Measurements from ENCODE around the gene CENPT.
"Not testable (repeated sequence)": the region's sequence is repeated elsewhere in the genome, so short reads cannot be mapped to it uniquely, and the experiment has no call there.

CENPT gene

GRCh38 chr16:67873435-67874370 lies 26.2 kb upstream of the CENPT start:
- no peak for DNase-seq (ENCODE audit: low read depth)

GRCh38 chr16:67872631-67873434 lies 25.3 kb upstream of the CENPT start, which contains the start of gene EDC4:
Gene EDC4 (plus strand): TSS chr16:67873052. CDS start chr16:67873262, 210 bp downstream.
- peak; percentile 82 for DNase-seq (ENCODE audit: low read depth)

- DNase-seq (ENCODE audit: low read depth): no peak
Measured at GRCh38 chr16:67872131-67872630, 24.7 kb upstream of the CENPT start.

- DNase-seq (ENCODE audit: low read depth): no peak
Measured at GRCh38 chr16:67871256-67871655, 23.8 kb upstream of the CENPT start.

GRCh38 chr16:67869653-67870052 lies 22.2 kb upstream of the CENPT start:
- no peak for DNase-seq (ENCODE audit: low read depth)

- DNase-seq (ENCODE audit: low read depth): no peak
Measured at GRCh38 chr16:67868290-67868689, 20.8 kb upstream of the CENPT start.

- no peak for DNase-seq (ENCODE audit: low read depth)
Measured at GRCh38 chr16:67865318-67865717, 17.8 kb upstream of the CENPT start.

- no peak for DNase-seq (ENCODE audit: low read depth)
Measured at GRCh38 chr16:67864594-67864993, 17.1 kb upstream of the CENPT start.

- DNase-seq (ENCODE audit: low read depth): not testable (repeated sequence)
Measured at GRCh38 chr16:67864044-67864443, 16.6 kb upstream of the CENPT start.

- no peak for DNase-seq (ENCODE audit: low read depth)
Measured at GRCh38 chr16:67862623-67863583, 15.4 kb upstream of the CENPT start.

- DNase-seq (ENCODE audit: low read depth): no peak
Measured at GRCh38 chr16:67861877-67862276, 14.4 kb upstream of the CENPT start.

GRCh38 chr16:67860589-67861398 lies 13.3 kb upstream of the CENPT start:
- DNase-seq (ENCODE audit: low read depth): no peak

GRCh38 chr16:67858500-67858899 lies 11.0 kb upstream of the CENPT start:
- DNase-seq (ENCODE audit: low read depth): no peak

GRCh38 chr16:67857547-67858233 lies 10.2 kb upstream of the CENPT start:
- no peak for DNase-seq (ENCODE audit: low read depth)

GRCh38 chr16:67856927-67857546 lies 9.5 kb upstream of the CENPT start:
- DNase-seq (ENCODE audit: low read depth): no peak

- no peak for DNase-seq (ENCODE audit: low read depth)
Measured at GRCh38 chr16:67855789-67856188, 8.3 kb upstream of the CENPT start.

GRCh38 chr16:67853670-67854069 lies 6.2 kb upstream of the CENPT start:
- DNase-seq (ENCODE audit: low read depth): no peak

GRCh38 chr16:67848118-67848517 lies 625 bp upstream of the CENPT start:
- DNase-seq (ENCODE audit: low read depth): no peak

GRCh38 chr16:67846320-67847063 lies 1.0 kb downstream of the CENPT start, which contains the start of gene NUTF2:
Gene NUTF2 (plus strand): TSS chr16:67846933. CDS start chr16:67865131, 18,198 bp downstream.
- peak; percentile 91 for DNase-seq (ENCODE audit: low read depth)
